ENCODE measurements around the gene GJA8. TPM values are rescaled to one million over a fixed set of nuclear protein-coding genes. Genes with fewer than 3 reads are reported as not detected.
A peak's percentile ranks its signal among the peaks of the same experiment; 100 is the strongest.
"Not testable (repeated sequence)": the region's sequence is repeated elsewhere in the genome, so short reads cannot be mapped to it uniquely, and the experiment has no call there.

The GJA8 gene
- total RNA-seq, 1 experiment from 2014 or later: not detected

- no peak for DNase-seq (ENCODE audit: low spot score)
- no peaks in the 10 kb centered on the region for H3K4me1 ChIP-seq (ENCODE audit: insufficient read depth, low read length, poor library complexity, severe bottlenecking)
- H3K36me3 ChIP-seq (ENCODE audit: insufficient read depth, low read length, poor library complexity, severe bottlenecking): no peaks in the 10 kb centered on the region
- no TSS peak for BruUV-seq (replicated peaks)
- H3K4me3 ChIP-seq (ENCODE audit: low read depth, low read length, poor library complexity, severe bottlenecking): no peak overlapping the region
- no peaks in the 10 kb centered on the region for H3K27me3 ChIP-seq (replicated peaks; ENCODE audit: insufficient read depth, low read depth, low read length, poor library complexity)
- POLR2A ChIA-PET (ENCODE audit: low non-redundant PET): no interaction called here
- H3K9me3 ChIP-seq (ENCODE audit: low read depth, low read length, poor library complexity, severe bottlenecking): no peaks in the 10 kb centered on the region
- no peak overlapping the region for H3K27ac ChIP-seq (ENCODE audit: low read depth, low read length, poor library complexity, severe bottlenecking)
- intact Hi-C loops (cut with micrococcal nuclease; ENCODE audit: unreplicated experiment): no loop called here
- CTCF ChIA-PET: no interaction called here
- TF ChIP-seq CTCF (conservative IDR thresholded peaks at IDR 0.05; ENCODE audit: low read depth, low read length) (no peak), EZH2 (IDR thresholded peaks at IDR 0.05; ENCODE audit: borderline replicate concordance, low read depth, low read length, poor library complexity, severe bottlenecking) (no peak)
Measured at GRCh38 chr1:147924813-147925212, 22.2 kb downstream of the GJA8 start.

- intact Hi-C loops (cut with micrococcal nuclease; ENCODE audit: unreplicated experiment): not testable (repeated sequence)
Measured at GRCh38 chr1:147927215-147927614, 24.6 kb downstream of the GJA8 start.

DNA sequence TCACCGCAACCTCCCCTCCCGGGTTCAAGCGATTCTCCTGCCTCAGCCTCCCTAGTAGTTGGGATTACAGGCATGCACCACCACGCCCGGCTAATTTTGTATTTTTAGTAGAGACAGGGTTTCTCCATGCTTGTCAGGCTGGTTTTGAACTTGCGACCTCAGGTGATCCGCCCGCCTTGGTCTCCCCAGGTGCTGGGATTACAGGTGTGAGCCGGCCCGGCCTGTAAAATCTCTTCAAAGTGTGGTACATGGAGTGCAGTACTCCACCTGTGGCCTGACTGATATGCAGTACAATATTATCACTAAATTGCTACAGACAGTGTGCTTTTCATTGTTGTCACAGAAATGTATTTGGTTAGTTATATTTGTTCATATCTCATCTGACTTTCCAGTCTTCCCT is 25.1 kb downstream of the GJA8 start:
- DNase-seq (ENCODE audit: low spot score); H3K27me3 ChIP-seq (replicated peaks; ENCODE audit: insufficient read depth, low read depth, low read length, poor library complexity); POLR2A ChIA-PET (ENCODE audit: low non-redundant PET); intact Hi-C loops (cut with micrococcal nuclease; ENCODE audit: unreplicated experiment); H3K27ac ChIP-seq (ENCODE audit: low read depth, low read length, poor library complexity, severe bottlenecking); H3K4me3 ChIP-seq (ENCODE audit: low read depth, low read length, poor library complexity, severe bottlenecking); BruUV-seq (replicated peaks); H3K9me3 ChIP-seq (ENCODE audit: low read depth, low read length, poor library complexity, severe bottlenecking); H3K36me3 ChIP-seq (ENCODE audit: insufficient read depth, low read length, poor library complexity, severe bottlenecking); H3K4me1 ChIP-seq (ENCODE audit: insufficient read depth, low read length, poor library complexity, severe bottlenecking); CTCF ChIA-PET: not testable (repeated sequence)

More at GRCh38 chr1:147927215-147927614, 24.6 kb downstream of the GJA8 start:
- H3K27me3 ChIP-seq (replicated peaks; ENCODE audit: insufficient read depth, low read depth, low read length, poor library complexity); H3K27ac ChIP-seq (ENCODE audit: low read depth, low read length, poor library complexity, severe bottlenecking); POLR2A ChIA-PET (ENCODE audit: low non-redundant PET); H3K36me3 ChIP-seq (ENCODE audit: insufficient read depth, low read length, poor library complexity, severe bottlenecking); H3K9me3 ChIP-seq (ENCODE audit: low read depth, low read length, poor library complexity, severe bottlenecking); H3K4me3 ChIP-seq (ENCODE audit: low read depth, low read length, poor library complexity, severe bottlenecking); DNase-seq (ENCODE audit: low spot score); CTCF ChIA-PET; BruUV-seq (replicated peaks); H3K4me1 ChIP-seq (ENCODE audit: insufficient read depth, low read length, poor library complexity, severe bottlenecking): not testable (repeated sequence)

GRCh38 chr1:147928236-147929132 is 25.9 kb downstream of the GJA8 start, which contains the start of gene GPR89B:
TSS of gene GPR89B (plus strand) at chr1:147928420. CDS start at chr1:147928537, 117 bp downstream.
- H3K9me3 ChIP-seq (ENCODE audit: low read depth, low read length, poor library complexity, severe bottlenecking); H3K4me1 ChIP-seq (ENCODE audit: insufficient read depth, low read length, poor library complexity, severe bottlenecking); CTCF ChIA-PET; H3K27me3 ChIP-seq (replicated peaks; ENCODE audit: insufficient read depth, low read depth, low read length, poor library complexity); POLR2A ChIA-PET (ENCODE audit: low non-redundant PET); H3K36me3 ChIP-seq (ENCODE audit: insufficient read depth, low read length, poor library complexity, severe bottlenecking); BruUV-seq (replicated peaks); intact Hi-C loops (cut with micrococcal nuclease; ENCODE audit: unreplicated experiment): not testable (repeated sequence)
- peak within 1 kb of the TSS; percentile 71 for H3K4me3 ChIP-seq (ENCODE audit: low read depth, low read length, poor library complexity, severe bottlenecking)
- peak within 1 kb of the TSS; percentile 57 for H3K27ac ChIP-seq (ENCODE audit: low read depth, low read length, poor library complexity, severe bottlenecking)
- DNase-seq (ENCODE audit: low spot score): peak; percentile 93

GRCh38 chr1:147931137-147931536 is 28.5 kb downstream of the GJA8 start:
- H3K27ac ChIP-seq (ENCODE audit: low read depth, low read length, poor library complexity, severe bottlenecking); H3K4me3 ChIP-seq (ENCODE audit: low read depth, low read length, poor library complexity, severe bottlenecking); DNase-seq (ENCODE audit: low spot score); BruUV-seq (replicated peaks); H3K27me3 ChIP-seq (replicated peaks; ENCODE audit: insufficient read depth, low read depth, low read length, poor library complexity); H3K4me1 ChIP-seq (ENCODE audit: insufficient read depth, low read length, poor library complexity, severe bottlenecking); H3K36me3 ChIP-seq (ENCODE audit: insufficient read depth, low read length, poor library complexity, severe bottlenecking); CTCF ChIA-PET; POLR2A ChIA-PET (ENCODE audit: low non-redundant PET); H3K9me3 ChIP-seq (ENCODE audit: low read depth, low read length, poor library complexity, severe bottlenecking); intact Hi-C loops (cut with micrococcal nuclease; ENCODE audit: unreplicated experiment): not testable (repeated sequence)

DNA sequence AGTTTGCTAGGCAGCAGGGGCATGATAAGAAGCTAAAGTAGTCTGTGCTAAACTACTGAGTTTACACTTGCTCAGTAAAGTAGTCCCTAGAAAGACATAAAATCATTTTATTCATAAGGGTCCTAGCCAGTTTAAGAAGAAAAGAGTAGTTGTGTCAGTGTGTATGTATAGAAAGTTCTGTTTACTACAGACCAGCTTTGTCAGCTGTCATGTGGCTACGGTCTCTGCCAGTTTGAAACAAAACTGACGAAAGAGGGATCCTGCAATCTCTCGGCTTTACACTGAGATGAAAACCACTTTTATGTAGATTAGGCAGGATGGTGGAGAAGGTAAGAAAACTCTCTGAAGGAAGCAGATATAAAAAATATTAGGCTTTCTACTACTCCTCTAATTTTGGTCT is 32.7 kb downstream of the GJA8 start:
- intact Hi-C loops (cut with micrococcal nuclease; ENCODE audit: unreplicated experiment); CTCF ChIA-PET; POLR2A ChIA-PET (ENCODE audit: low non-redundant PET): not testable (repeated sequence)

GRCh38 chr1:147940456-147940855 is 37.9 kb downstream of the GJA8 start:
- H3K36me3 ChIP-seq (ENCODE audit: insufficient read depth, low read length, poor library complexity, severe bottlenecking); H3K4me1 ChIP-seq (ENCODE audit: insufficient read depth, low read length, poor library complexity, severe bottlenecking); H3K4me3 ChIP-seq (ENCODE audit: low read depth, low read length, poor library complexity, severe bottlenecking); intact Hi-C loops (cut with micrococcal nuclease; ENCODE audit: unreplicated experiment); CTCF ChIA-PET; DNase-seq (ENCODE audit: low spot score); H3K27me3 ChIP-seq (replicated peaks; ENCODE audit: insufficient read depth, low read depth, low read length, poor library complexity); H3K9me3 ChIP-seq (ENCODE audit: low read depth, low read length, poor library complexity, severe bottlenecking); POLR2A ChIA-PET (ENCODE audit: low non-redundant PET); BruUV-seq (replicated peaks); H3K27ac ChIP-seq (ENCODE audit: low read depth, low read length, poor library complexity, severe bottlenecking): not testable (repeated sequence)

More for the DNA sequence above, 32.7 kb downstream of the GJA8 start:
- DNase-seq (ENCODE audit: low spot score); H3K36me3 ChIP-seq (ENCODE audit: insufficient read depth, low read length, poor library complexity, severe bottlenecking); BruUV-seq (replicated peaks); H3K27ac ChIP-seq (ENCODE audit: low read depth, low read length, poor library complexity, severe bottlenecking); H3K4me1 ChIP-seq (ENCODE audit: insufficient read depth, low read length, poor library complexity, severe bottlenecking); H3K4me3 ChIP-seq (ENCODE audit: low read depth, low read length, poor library complexity, severe bottlenecking); H3K9me3 ChIP-seq (ENCODE audit: low read depth, low read length, poor library complexity, severe bottlenecking); H3K27me3 ChIP-seq (replicated peaks; ENCODE audit: insufficient read depth, low read depth, low read length, poor library complexity): not testable (repeated sequence)
